Liver (tissue), 9 donors: ENCODE data around the gene RPL39L. TPM values are rescaled to one million over a fixed set of nuclear protein-coding genes. Genes with fewer than 3 reads are reported as not detected.

ENCODE experiments used
- DNase-seq: peaks from one replicate; pipeline ENCODE4 v3.0.0-alpha.2; 2017; ENCODE audit warnings: low spot score
- H3K27ac ChIP-seq, 2 donors: one replicate each; pipeline ENCODE4 v1.7.0; 2013; ENCODE audit warnings: inconsistent platforms in 2 of 2, low read length in 2 of 2, control low read depth in 1 of 2, low read depth in 1 of 2, mild to moderate bottlenecking in 1 of 2
- H3K27me3 ChIP-seq, 4 donors: one replicate each; pipeline versions ENCODE4 v1.6.1 to v1.7.0; 2013; ENCODE audit warnings: low read length in 3 of 4, inconsistent platforms in 1 of 4, mild to moderate bottlenecking in 1 of 4, moderate library complexity in 1 of 4; ENCODE audit not compliant: control insufficient read depth in 4 of 4, insufficient read depth in 4 of 4
- H3K36me3 ChIP-seq, 4 donors: one replicate each; pipeline versions ENCODE4 v1.6.1 to v1.7.0; 2013; ENCODE audit warnings: low read length in 3 of 4, mild to moderate bottlenecking in 3 of 4, low read depth in 1 of 4, moderate library complexity in 1 of 4; ENCODE audit not compliant: control insufficient read depth in 4 of 4, insufficient read depth in 3 of 4
- H3K4me1 ChIP-seq, 4 donors: one replicate each; pipeline versions ENCODE4 v1.6.1 to v1.7.0; 2013; ENCODE audit warnings: low read length in 3 of 4, mild to moderate bottlenecking in 3 of 4, moderate library complexity in 1 of 4; ENCODE audit not compliant: control insufficient read depth in 4 of 4, insufficient read depth in 4 of 4
- H3K4me3 ChIP-seq, 3 donors: one replicate each; pipeline versions ENCODE4 v1.6.1 to v1.7.0; 2013; ENCODE audit warnings: low read length in 3 of 3, control low read depth in 1 of 3, low read depth in 1 of 3, mild to moderate bottlenecking in 1 of 3
- H3K9ac ChIP-seq, 2 donors: one replicate each; pipeline ENCODE4 v1.7.0; 2013; ENCODE audit warnings: low read length in 2 of 2, mild to moderate bottlenecking in 2 of 2, moderate library complexity in 2 of 2, control low read depth in 1 of 2, low read depth in 1 of 2
- H3K9me3 ChIP-seq, 4 donors: one replicate each; pipeline versions ENCODE4 v1.6.1 to v1.7.0; 2013; ENCODE audit warnings: low read length in 3 of 4; ENCODE audit not compliant: control insufficient read depth in 4 of 4
- EGR1 ChIP-seq, 2 donors: IDR thresholded peaks; 2 replicates each; pipeline ENCODE4 v1.6.1; 2016 to 2018; ENCODE audit warnings: antibody characterized with exemption in 2 of 2, low read depth in 2 of 2
- FOXA1 ChIP-seq: IDR thresholded peaks from 2 replicates; pipeline ENCODE4 v1.6.1; 2016; ENCODE audit warnings: antibody characterized with exemption
- FOXA2 ChIP-seq: IDR thresholded peaks from 2 replicates; pipeline ENCODE4 v1.6.1; 2016; ENCODE audit warnings: antibody characterized with exemption
- GABPA ChIP-seq, 2 donors: IDR thresholded peaks in 1 of 2; conservative IDR thresholded peaks in 1 of 2; 2 replicates each; pipeline ENCODE4 v1.6.1; 2016; ENCODE audit warnings: antibody characterized with exemption in 2 of 2, mild to moderate bottlenecking in 1 of 2, moderate library complexity in 1 of 2
- HNF4A ChIP-seq, 2 donors: conservative IDR thresholded peaks; 2 replicates each; pipeline ENCODE4 v1.6.1; 2016; ENCODE audit warnings: antibody characterized with exemption in 2 of 2, mild to moderate bottlenecking in 2 of 2
- HNF4G ChIP-seq: IDR thresholded peaks from 2 replicates; pipeline ENCODE4 v1.6.1; 2016; ENCODE audit warnings: antibody characterized with exemption
- JUND ChIP-seq, 2 donors: IDR thresholded peaks; 2 replicates each; pipeline ENCODE4 v1.6.1; 2016; ENCODE audit warnings: antibody characterized with exemption in 2 of 2
- NR2F2 ChIP-seq: IDR thresholded peaks from 2 replicates; pipeline ENCODE4 v1.6.1; 2016; ENCODE audit warnings: antibody characterized with exemption
- RAD21 ChIP-seq, 2 donors: IDR thresholded peaks; 2 replicates each; pipeline ENCODE4 v1.6.1; 2016; ENCODE audit warnings: antibody characterized with exemption in 2 of 2, mild to moderate bottlenecking in 2 of 2
- RXRA ChIP-seq, 2 donors: IDR thresholded peaks; 2 replicates each; pipeline ENCODE4 v1.6.1; 2017 to 2018; ENCODE audit warnings: antibody characterized with exemption in 2 of 2, mild to moderate bottlenecking in 1 of 2
- SP1 ChIP-seq: IDR thresholded peaks from 2 replicates; pipeline ENCODE4 v1.6.1; 2018; ENCODE audit warnings: antibody characterized with exemption, mild to moderate bottlenecking
- TAF1 ChIP-seq: conservative IDR thresholded peaks from 2 replicates; pipeline ENCODE4 v1.6.1; 2016; ENCODE audit warnings: antibody characterized with exemption, mild to moderate bottlenecking
- YY1 ChIP-seq: IDR thresholded peaks from 2 replicates; pipeline ENCODE4 v1.6.1; 2016; ENCODE audit warnings: antibody characterized with exemption, mild to moderate bottlenecking
- WGBS: extraction: QIAGEN DNeasy Blood & Tissue Kit; methylation state at CpG from one replicate; pipeline ENCODE4 v1.1.7; 2013; 5-methylcytosine and 5-hydroxymethylcytosine counted together
- polyA plus RNA-seq, 2 donors: library from polyadenylated mRNA; stranded (reverse) in 1 of 2; unstranded in 1 of 2; fragments of 200-250 nt in 1 of 2; fragments of >200 nt in 1 of 2; fragmentation: Nextera tagmentation in 1 of 2; extraction: Ambion mirVana in 1 of 2; gene quantifications; one replicate each; pipeline versions ENCODE4 v1.2.1 to v1.2.3, GENCODE V29; 2013 to 2015
- total RNA-seq, 2 donors: library from RNA; depleted of rRNA; stranded (reverse); fragments of >200 nt; gene quantifications; one replicate each; pipeline ENCODE4 v1.2.3, GENCODE V29; 2014
- TF ChIP-seq, protein P1 (sequence below): IDR thresholded peaks from 2 replicates; pipeline ENCODE4 v1.6.1; 2016; ENCODE audit warnings: antibody characterized with exemption
- TF ChIP-seq, protein P2 (sequence below): fragments of 150-350 bp; IDR thresholded peaks from 2 replicates; pipeline ENCODE4 v1.5.1; 2017; ENCODE audit warnings: improper control_type of control experiment, low read depth, low read length; ENCODE audit not compliant: missing input control
- TF ChIP-seq, protein P3 (sequence below): IDR thresholded peaks from 2 replicates; pipeline ENCODE4 v1.6.1; 2016; ENCODE audit warnings: antibody characterized with exemption
- TF ChIP-seq, protein P4 (sequence below): IDR thresholded peaks from 2 replicates; pipeline ENCODE4 v1.6.1; 2016; ENCODE audit warnings: antibody characterized with exemption, mild to moderate bottlenecking
- TF ChIP-seq, protein P5 (sequence below): IDR thresholded peaks from 2 replicates; pipeline ENCODE4 v1.6.1; 2016; ENCODE audit warnings: antibody characterized with exemption
- donor health status: healthy.
- donor health status: healthy.
- donor health status: healthy.
- donor health status: healthy.
- donor health status: healthy.

Gene RPL39L
- total and polyA plus RNA-seq, 4 donors, result 1.1 to 6.6 (median 4.2) TPM

GRCh38 chr3:187131981-187132380 lies 7.3 kb downstream of the RPL39L start:
- Histone ChIP-seq H3K27ac (no peak overlapping the region), H3K4me3 (no peak overlapping the region), H3K9ac (no peak overlapping the region), H3K4me1 (no peaks in the 10 kb centered on the region), H3K9me3 (no peaks in the 10 kb centered on the region), H3K27me3 (no peaks in the 10 kb centered on the region), H3K36me3 (no peaks in the 10 kb centered on the region)
- TF ChIP-seq JUND (IDR thresholded peaks at IDR 0.05) (no peak), GABPA (IDR thresholded peaks at IDR 0.05 in 1 of 2, conservative IDR thresholded peaks at IDR 0.05 in 1 of 2) (no peak), TAF1 (no peak), FOXA1 (no peak), HNF4G (no peak), FOXA2 (no peak), YY1 (no peak)
- TF ChIP-seq, protein P1, sequence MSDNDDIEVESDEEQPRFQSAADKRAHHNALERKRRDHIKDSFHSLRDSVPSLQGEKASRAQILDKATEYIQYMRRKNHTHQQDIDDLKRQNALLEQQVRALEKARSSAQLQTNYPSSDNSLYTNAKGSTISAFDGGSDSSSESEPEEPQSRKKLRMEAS, result no peak
- TF ChIP-seq, protein P2, sequence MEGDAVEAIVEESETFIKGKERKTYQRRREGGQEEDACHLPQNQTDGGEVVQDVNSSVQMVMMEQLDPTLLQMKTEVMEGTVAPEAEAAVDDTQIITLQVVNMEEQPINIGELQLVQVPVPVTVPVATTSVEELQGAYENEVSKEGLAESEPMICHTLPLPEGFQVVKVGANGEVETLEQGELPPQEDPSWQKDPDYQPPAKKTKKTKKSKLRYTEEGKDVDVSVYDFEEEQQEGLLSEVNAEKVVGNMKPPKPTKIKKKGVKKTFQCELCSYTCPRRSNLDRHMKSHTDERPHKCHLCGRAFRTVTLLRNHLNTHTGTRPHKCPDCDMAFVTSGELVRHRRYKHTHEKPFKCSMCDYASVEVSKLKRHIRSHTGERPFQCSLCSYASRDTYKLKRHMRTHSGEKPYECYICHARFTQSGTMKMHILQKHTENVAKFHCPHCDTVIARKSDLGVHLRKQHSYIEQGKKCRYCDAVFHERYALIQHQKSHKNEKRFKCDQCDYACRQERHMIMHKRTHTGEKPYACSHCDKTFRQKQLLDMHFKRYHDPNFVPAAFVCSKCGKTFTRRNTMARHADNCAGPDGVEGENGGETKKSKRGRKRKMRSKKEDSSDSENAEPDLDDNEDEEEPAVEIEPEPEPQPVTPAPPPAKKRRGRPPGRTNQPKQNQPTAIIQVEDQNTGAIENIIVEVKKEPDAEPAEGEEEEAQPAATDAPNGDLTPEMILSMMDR, result no peak
- 96% methylated on average over 3 of the region's 3 CpGs for WGBS
- no peak for DNase-seq

DNA sequence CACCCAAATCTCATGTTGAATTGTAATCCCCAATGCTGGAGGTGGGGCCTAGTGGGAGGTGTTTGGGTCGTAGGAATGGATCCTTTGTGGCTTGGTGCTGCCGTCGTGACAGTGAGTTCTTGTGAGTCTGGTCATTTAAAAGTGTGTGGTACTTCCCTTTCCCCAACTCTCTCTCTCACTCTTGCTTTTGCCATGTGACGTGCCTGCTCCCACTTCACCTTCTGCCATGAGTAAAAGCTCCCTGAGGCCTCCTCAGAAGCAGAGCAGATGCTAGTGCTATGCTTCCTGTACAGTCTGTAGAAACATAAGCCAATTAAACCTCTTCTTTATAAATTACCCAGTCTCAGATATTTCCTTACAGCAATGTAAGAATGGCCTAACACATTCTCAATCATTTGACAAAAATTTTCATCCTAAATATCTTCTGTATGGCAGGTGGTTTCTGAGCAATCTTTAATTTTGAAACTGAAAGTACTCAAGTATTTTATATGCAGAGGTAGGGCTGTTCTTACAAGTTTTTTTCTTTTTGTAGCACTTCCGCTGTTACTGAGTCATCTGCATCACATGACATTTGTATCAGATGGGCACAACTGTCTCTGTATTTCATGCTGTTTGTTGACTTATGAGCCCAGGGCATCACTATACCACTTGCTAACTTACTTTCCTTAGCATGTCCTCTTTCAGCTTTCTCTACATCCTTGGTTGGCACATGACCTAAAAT lies 8.8 kb downstream of the RPL39L start:
- H3K27ac ChIP-seq, result peak overlapping the region; percentile 27 to 48
- peak overlapping the region in 1 of 2 donors; percentile 45 for H3K9ac ChIP-seq
- H3K4me1 ChIP-seq, result no peaks in the 10 kb centered on the region
- no peaks in the 10 kb centered on the region for H3K36me3 ChIP-seq
- no peaks in the 10 kb centered on the region for H3K9me3 ChIP-seq
- TF ChIP-seq RXRA (IDR thresholded peaks at IDR 0.05) (no peak), SP1 (peak; percentile 16), YY1 (no peak), HNF4A (conservative IDR thresholded peaks at IDR 0.05) (no peak), FOXA2 (peak; percentile 25), FOXA1 (no peak), JUND (IDR thresholded peaks at IDR 0.05) (peak; percentile 91 to 94), NR2F2 (no peak), EGR1 (IDR thresholded peaks at IDR 0.05; ENCODE audit: low read depth in 2 of 2) (no peak), TAF1 (no peak), HNF4G (no peak), RAD21 (IDR thresholded peaks at IDR 0.05) (no peak), GABPA (IDR thresholded peaks at IDR 0.05 in 1 of 2, conservative IDR thresholded peaks at IDR 0.05 in 1 of 2) (peak in 1 of 2 donors; percentile 58)
- TF ChIP-seq, protein P3, sequence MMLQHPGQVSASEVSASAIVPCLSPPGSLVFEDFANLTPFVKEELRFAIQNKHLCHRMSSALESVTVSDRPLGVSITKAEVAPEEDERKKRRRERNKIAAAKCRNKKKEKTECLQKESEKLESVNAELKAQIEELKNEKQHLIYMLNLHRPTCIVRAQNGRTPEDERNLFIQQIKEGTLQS, result peak; percentile 42
- TF ChIP-seq, protein P2, result no peak
- TF ChIP-seq, protein P4, sequence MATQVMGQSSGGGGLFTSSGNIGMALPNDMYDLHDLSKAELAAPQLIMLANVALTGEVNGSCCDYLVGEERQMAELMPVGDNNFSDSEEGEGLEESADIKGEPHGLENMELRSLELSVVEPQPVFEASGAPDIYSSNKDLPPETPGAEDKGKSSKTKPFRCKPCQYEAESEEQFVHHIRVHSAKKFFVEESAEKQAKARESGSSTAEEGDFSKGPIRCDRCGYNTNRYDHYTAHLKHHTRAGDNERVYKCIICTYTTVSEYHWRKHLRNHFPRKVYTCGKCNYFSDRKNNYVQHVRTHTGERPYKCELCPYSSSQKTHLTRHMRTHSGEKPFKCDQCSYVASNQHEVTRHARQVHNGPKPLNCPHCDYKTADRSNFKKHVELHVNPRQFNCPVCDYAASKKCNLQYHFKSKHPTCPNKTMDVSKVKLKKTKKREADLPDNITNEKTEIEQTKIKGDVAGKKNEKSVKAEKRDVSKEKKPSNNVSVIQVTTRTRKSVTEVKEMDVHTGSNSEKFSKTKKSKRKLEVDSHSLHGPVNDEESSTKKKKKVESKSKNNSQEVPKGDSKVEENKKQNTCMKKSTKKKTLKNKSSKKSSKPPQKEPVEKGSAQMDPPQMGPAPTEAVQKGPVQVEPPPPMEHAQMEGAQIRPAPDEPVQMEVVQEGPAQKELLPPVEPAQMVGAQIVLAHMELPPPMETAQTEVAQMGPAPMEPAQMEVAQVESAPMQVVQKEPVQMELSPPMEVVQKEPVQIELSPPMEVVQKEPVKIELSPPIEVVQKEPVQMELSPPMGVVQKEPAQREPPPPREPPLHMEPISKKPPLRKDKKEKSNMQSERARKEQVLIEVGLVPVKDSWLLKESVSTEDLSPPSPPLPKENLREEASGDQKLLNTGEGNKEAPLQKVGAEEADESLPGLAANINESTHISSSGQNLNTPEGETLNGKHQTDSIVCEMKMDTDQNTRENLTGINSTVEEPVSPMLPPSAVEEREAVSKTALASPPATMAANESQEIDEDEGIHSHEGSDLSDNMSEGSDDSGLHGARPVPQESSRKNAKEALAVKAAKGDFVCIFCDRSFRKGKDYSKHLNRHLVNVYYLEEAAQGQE, result no peak
- TF ChIP-seq, protein P1, result peak; percentile 40
- TF ChIP-seq, protein P5, sequence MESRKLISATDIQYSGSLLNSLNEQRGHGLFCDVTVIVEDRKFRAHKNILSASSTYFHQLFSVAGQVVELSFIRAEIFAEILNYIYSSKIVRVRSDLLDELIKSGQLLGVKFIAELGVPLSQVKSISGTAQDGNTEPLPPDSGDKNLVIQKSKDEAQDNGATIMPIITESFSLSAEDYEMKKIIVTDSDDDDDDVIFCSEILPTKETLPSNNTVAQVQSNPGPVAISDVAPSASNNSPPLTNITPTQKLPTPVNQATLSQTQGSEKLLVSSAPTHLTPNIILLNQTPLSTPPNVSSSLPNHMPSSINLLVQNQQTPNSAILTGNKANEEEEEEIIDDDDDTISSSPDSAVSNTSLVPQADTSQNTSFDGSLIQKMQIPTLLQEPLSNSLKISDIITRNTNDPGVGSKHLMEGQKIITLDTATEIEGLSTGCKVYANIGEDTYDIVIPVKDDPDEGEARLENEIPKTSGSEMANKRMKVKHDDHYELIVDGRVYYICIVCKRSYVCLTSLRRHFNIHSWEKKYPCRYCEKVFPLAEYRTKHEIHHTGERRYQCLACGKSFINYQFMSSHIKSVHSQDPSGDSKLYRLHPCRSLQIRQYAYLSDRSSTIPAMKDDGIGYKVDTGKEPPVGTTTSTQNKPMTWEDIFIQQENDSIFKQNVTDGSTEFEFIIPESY, result no peak
- WGBS, result 79% methylated on average over 5 of the region's 5 CpGs
- H3K4me3 ChIP-seq, result no peak overlapping the region
- no peaks in the 10 kb centered on the region for H3K27me3 ChIP-seq
- no peak for DNase-seq
